OCI-LY3 (cell line): ENCODE measurements around the gene PNLDC1.

ENCODE experiments used
- H2AFZ ChIP-seq: fragments of 200-600, 300-600 bp; shearing (Covaris generic); 2 replicates; pipeline ENCODE4 v1.6.0; 2014; ENCODE audit warnings: antibody characterized with exemption, low read depth, low read length
- H3K27ac ChIP-seq: fragments of 200-600, 300-600 bp; sonication (generic); 2 replicates; pipeline ENCODE4 v1.5.1; 2014; ENCODE audit warnings: mild to moderate bottlenecking, low read length, moderate library complexity, mixed read lengths
- H3K27me3 ChIP-seq: fragments of 200-600, 300-600 bp; sonication (generic); 2 replicates; pipeline ENCODE4 v1.6.1; 2014; ENCODE audit warnings: low read depth, low read length, mixed read lengths
- H3K36me3 ChIP-seq: fragments of 200-600, 300-600 bp; sonication (generic); replicated peaks from 2 replicates; pipeline ENCODE3; 2014; ENCODE audit warnings: low read depth, low read length, mixed read lengths
- H3K4me1 ChIP-seq: fragments of 300-600, 200-600 bp; sonication (generic); 2 replicates; pipeline ENCODE4 v1.6.1; 2014; ENCODE audit warnings: low read length, mixed read lengths
- H3K4me2 ChIP-seq: fragments of 200-600, 300-600 bp; sonication (generic); 2 replicates; pipeline ENCODE4 v1.6.1; 2014; ENCODE audit warnings: low read length, mixed read lengths
- H3K4me3 ChIP-seq: fragments of 300-600, 200-600 bp; sonication (generic); 2 replicates; pipeline ENCODE4 v1.5.1; 2014; ENCODE audit warnings: antibody characterized with exemption, mild to moderate bottlenecking, low read length, moderate library complexity
- H3K79me2 ChIP-seq: fragments of 300-600, 200-600 bp; shearing (Covaris generic); 2 replicates; pipeline ENCODE4 v1.6.1; 2014; ENCODE audit warnings: mild to moderate bottlenecking, low read length, mixed read lengths
- H3K9ac ChIP-seq: fragments of 300-600, 200-600 bp; shearing (Covaris generic); 2 replicates; pipeline ENCODE4 v1.6.0; 2014; ENCODE audit warnings: mild to moderate bottlenecking, low read length, moderate library complexity
- H3K9me3 ChIP-seq: fragments of 200-600, 300-600 bp; shearing (Covaris generic); 2 replicates; pipeline ENCODE4 v1.6.1; 2014; ENCODE audit warnings: low read length, mixed read lengths; ENCODE audit not compliant: insufficient read depth
- H4K20me1 ChIP-seq: fragments of 200-600, 300-600 bp; sonication (generic); 2 replicates; pipeline ENCODE4 v1.6.1; 2016; ENCODE audit warnings: low read length, mixed read lengths; ENCODE audit not compliant: insufficient read depth
- CTCF ChIP-seq: fragments of 200-600, 300-600 bp; sonication (generic); IDR thresholded peaks from 2 replicates; pipeline ENCODE4 v1.5.1; 2014; ENCODE audit warnings: antibody characterized with exemption, low read length, low read depth
- EZH2phosphoT487 ChIP-seq: fragments of 200-600 bp; shearing (Covaris generic); IDR thresholded peaks from 2 replicates; pipeline ENCODE4 v1.6.1; 2018; ENCODE audit warnings: antibody characterized with exemption, mixed run types, low read depth

The PNLDC1 gene

GRCh38 chr6:159754959-159755914 lies 44.8 kb upstream of the PNLDC1 start:
- no peak for TF ChIP-seq CTCF
- no peak for TF ChIP-seq EZH2phosphoT487
- H3K9me3 ChIP-seq = no peaks in the 10 kb centered on the region

GRCh38 chr6:159756508-159756907 lies 43.6 kb upstream of the PNLDC1 start:
- Histone ChIP-seq H3K9ac (no peak overlapping the region), H3K79me2 (peaks cover 24% of the 10 kb centered on the region), H3K27ac (no peak overlapping the region), H3K4me1 (peaks cover 8% of the 10 kb centered on the region), H3K36me3 (peaks cover 46% of the 10 kb centered on the region), H3K4me3 (no peak overlapping the region), H3K27me3 (no peaks in the 10 kb centered on the region), H2AFZ (no peak overlapping the region), H4K20me1 (no peaks in the 10 kb centered on the region), H3K4me2 (no peak overlapping the region), H3K9me3 (no peaks in the 10 kb centered on the region)
- no peak for TF ChIP-seq EZH2phosphoT487
- no peak for TF ChIP-seq CTCF

More at GRCh38 chr6:159754959-159755914, 44.8 kb upstream of the PNLDC1 start:
- no peaks in the 10 kb centered on the region for H4K20me1 ChIP-seq
- H3K4me3 ChIP-seq = no peak overlapping the region
- no peaks in the 10 kb centered on the region for H3K27me3 ChIP-seq
- H3K27ac ChIP-seq = no peak overlapping the region
- no peak overlapping the region for H3K4me2 ChIP-seq
- H3K4me1 ChIP-seq = no peaks in the 10 kb centered on the region
- no peak overlapping the region for H2AFZ ChIP-seq
- H3K79me2 ChIP-seq = peaks cover 15% of the 10 kb centered on the region; the same call in 1 of the 2 replicates
- no peak overlapping the region for H3K9ac ChIP-seq
- peaks cover 41% of the 10 kb centered on the region for H3K36me3 ChIP-seq

GRCh38 chr6:159758031-159759001 lies 41.8 kb upstream of the PNLDC1 start:
- Histone ChIP-seq H3K9me3 (no peaks in the 10 kb centered on the region), H3K4me3 (no peak overlapping the region), H3K4me2 (no peak overlapping the region), H3K36me3 (peaks cover 43% of the 10 kb centered on the region), H3K27me3 (no peaks in the 10 kb centered on the region), H3K27ac (no peak overlapping the region), H3K4me1 (peaks cover 12% of the 10 kb centered on the region), H3K79me2 (peaks cover 34% of the 10 kb centered on the region), H2AFZ (no peak overlapping the region), H3K9ac (no peak overlapping the region), H4K20me1 (no peaks in the 10 kb centered on the region)
- TF ChIP-seq EZH2phosphoT487 (no peak), CTCF (no peak)
